ENCODE data around the gene FHOD3. TPM values are rescaled to one million over a fixed set of nuclear protein-coding genes. Genes with fewer than 3 reads are reported as not detected.

FHOD3 gene
- total and polyA plus RNA-seq, 9 of the 15 experiments (the other 6 are each of a cell fraction or from before 2014, with no cell fraction given), result 0.11 TPM; not detected in 8

DNA sequence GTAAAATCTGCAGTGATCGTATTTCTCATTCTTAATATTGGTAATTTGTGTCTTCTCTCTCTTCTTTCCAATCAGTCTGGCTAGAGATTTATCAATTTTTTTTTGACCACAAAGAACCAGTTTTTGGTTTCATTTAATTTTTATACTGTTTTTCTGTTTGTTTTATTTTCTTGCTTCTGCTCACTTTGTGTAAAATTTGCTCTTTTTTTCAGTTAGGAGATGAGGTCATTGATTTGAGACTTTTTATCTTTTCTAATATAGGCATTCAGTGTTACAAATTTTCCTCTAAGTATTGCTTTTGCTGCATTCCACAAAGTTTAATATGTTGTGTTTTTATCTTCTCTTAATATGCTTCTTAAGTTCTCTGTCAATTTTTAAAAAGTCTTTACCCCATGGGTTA is 370.8 kb downstream of the FHOD3 start:
- Histone ChIP-seq H3K4me1 (replicated peaks in 1 of 2; ENCODE audit: control insufficient read depth in 2 of 2, insufficient read depth in 2 of 2, low read length in 2 of 2) (no peaks in the 10 kb centered on the region), H3K9me3 (replicated peaks; ENCODE audit: control insufficient read depth, insufficient read depth, low read depth, low read length) (no peaks in the 10 kb centered on the region), H2AFZ (ENCODE audit: low read depth, low read length) (no peak overlapping the region), H3K36me3 (ENCODE audit: control insufficient read depth, insufficient read depth, low read length) (no peaks in the 10 kb centered on the region), H3K4me3 (no peak overlapping the region), H3K27ac (ENCODE audit: extremely low read depth, low read depth, low read length) (no peak overlapping the region), H3K27me3 (ENCODE audit: control insufficient read depth in 2 of 2, insufficient read depth in 2 of 2, low read length in 2 of 2) (no peaks in the 10 kb centered on the region), H3K79me2 (ENCODE audit: control insufficient read depth, insufficient read depth, low read length) (no peaks in the 10 kb centered on the region), H3K4me2 (ENCODE audit: insufficient read depth, low read length) (no peak overlapping the region), H4K20me1 (replicated peaks; ENCODE audit: control insufficient read depth, insufficient read depth, low read length) (no peaks in the 10 kb centered on the region; the same call in 1 of the 2 replicates), H3K9ac (ENCODE audit: insufficient read depth in 1 of 2, low read depth in 2 of 2, low read length in 2 of 2) (no peak overlapping the region), H3K9me1 (ENCODE audit: control insufficient read depth, insufficient read depth, low read length) (no peaks in the 10 kb centered on the region)
- no peak for TF ChIP-seq MIER1 (IDR thresholded peaks at IDR 0.05; ENCODE audit: low read depth)
- TF ChIP-seq TCF3 (CRISPR knock-in tag; IDR thresholded peaks at IDR 0.05), result no peak
- TF ChIP-seq KAT7 (CRISPR knock-in tag; IDR thresholded peaks at IDR 0.05; ENCODE audit: borderline replicate concordance), result no peak
- TF ChIP-seq, protein P1, sequence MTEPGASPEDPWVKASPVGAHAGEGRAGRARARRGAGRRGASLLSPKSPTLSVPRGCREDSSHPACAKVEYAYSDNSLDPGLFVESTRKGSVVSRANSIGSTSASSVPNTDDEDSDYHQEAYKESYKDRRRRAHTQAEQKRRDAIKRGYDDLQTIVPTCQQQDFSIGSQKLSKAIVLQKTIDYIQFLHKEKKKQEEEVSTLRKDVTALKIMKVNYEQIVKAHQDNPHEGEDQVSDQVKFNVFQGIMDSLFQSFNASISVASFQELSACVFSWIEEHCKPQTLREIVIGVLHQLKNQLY (CRISPR knock-in tag; conservative IDR thresholded peaks at IDR 0.05), result no peak
- TF ChIP-seq ZNF584 (CRISPR knock-in tag; IDR thresholded peaks at IDR 0.05; ENCODE audit: low read depth), result no peak
- no peak for TF ChIP-seq NR1H2 (CRISPR knock-in tag; IDR thresholded peaks at IDR 0.05)
- no peak for TF ChIP-seq NFRKB (IDR thresholded peaks at IDR 0.05; ENCODE audit: low read depth)
- TF ChIP-seq, protein P2, sequence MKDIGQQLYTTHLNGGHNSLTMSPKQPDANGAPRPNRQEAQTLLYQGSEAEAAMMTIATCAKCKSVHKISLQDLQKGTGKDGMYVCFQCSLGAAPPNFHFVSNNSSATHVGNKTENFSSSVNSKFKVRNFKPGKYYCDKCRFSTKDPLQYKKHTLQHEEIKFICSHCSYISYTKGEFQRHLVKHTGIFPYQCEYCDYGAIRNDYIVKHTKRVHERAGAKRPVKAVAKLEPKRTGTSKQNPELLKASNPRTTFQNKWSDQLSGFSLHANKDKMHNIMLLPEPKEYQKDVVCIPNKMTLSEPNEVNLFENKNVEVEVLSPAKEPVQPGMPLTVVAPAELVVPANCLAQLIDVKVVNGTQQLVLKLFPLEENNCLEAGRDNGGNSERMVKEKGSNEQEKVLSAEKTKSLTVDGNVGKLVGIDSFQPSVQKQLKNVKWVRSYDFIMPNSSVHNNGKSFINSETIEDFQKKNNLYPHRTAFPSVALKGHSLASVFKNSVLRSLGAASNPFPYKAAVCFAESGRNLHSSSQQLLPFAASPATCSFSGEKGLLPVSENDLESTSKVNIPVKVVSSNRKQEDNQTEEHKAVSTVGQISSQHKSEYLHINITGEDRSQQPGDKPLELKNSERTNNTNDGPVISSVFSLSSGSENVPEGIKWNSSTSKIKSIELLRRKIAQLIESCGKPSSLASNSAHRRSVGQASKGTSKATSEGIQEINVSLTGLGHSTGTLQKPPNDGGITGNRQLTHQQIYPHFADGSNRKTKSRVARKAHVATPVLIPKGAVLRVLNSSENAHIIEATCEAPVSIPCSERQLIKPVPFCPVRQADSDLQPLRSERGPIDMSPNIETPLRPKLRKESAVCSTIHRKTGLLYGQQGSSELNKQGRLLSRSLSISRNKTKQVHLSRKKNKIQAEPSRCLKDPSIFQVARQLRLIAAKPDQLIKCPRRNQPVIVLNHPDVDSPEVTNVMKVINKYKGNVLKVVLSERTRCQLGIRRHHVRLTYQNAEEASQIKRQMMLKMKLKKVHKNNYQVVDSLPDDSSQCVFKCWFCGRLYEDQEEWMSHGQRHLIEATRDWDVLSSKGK (CRISPR knock-in tag; IDR thresholded peaks at IDR 0.05), result no peak
- POLR2A ChIA-PET, result interaction anchor here (0.6 kb wide), 1 partner anchor 226 kb away, joined by 3 read pairs; no protein-coding TSS in a partner anchor
- no TSS peak for BruUV-seq (replicated peaks)
- in situ Hi-C loops (cut with MboI) (no loop called here), intact Hi-C loops (cut with micrococcal nuclease) (no loop called here)
- no peak for DNase-seq (ENCODE audit: extremely low read depth in 1 of 4, low spot score in 3 of 4)
- WGBS (ENCODE audit: insufficient coverage, low coverage, missing lambda C conversion rate), result 0% methylated on average over 1 of the region's 1 CpG
- CTCF ChIA-PET (ENCODE audit: low intra/inter-chr PET ratio), result no interaction called here
- no peak for FAIRE-seq
- no peak for ATAC-seq

Data from K562 (cell line).